Tibial artery (tissue), 4 donors: ENCODE data around the gene CCR6.

Source experiments
- DNase-seq, 2 donors: peaks; one replicate each; pipeline ENCODE4 v3.0.0-alpha.2; 2019
- H3K27ac ChIP-seq, 2 donors: fragments of 200-600 bp; sonication (generic) in 1 of 2; 1 replicate in 1 of 2; 2 replicates in 1 of 2; pipeline ENCODE4 v1.5.1; 2018 to 2019; ENCODE audit warnings: mild to moderate bottlenecking in 1 of 2
- H3K27me3 ChIP-seq, 2 donors: fragments of 200-600 bp; sonication (generic) in 1 of 2; one replicate each; pipeline versions ENCODE4 v1.5.1 to v1.6.0; 2016 to 2019
- H3K36me3 ChIP-seq, 3 donors: fragments of 200-600 bp; sonication (generic) in 2 of 3; one replicate each; pipeline ENCODE4 v1.5.1; 2016 to 2019; ENCODE audit warnings: mild to moderate bottlenecking in 2 of 3
- H3K4me1 ChIP-seq, 4 donors: fragments of 200-600 bp; sonication (generic) in 2 of 4; 1 replicate in 3 of 4; 2 replicates in 1 of 4; pipeline ENCODE4 v1.5.1; 2016 to 2019
- H3K4me3 ChIP-seq, 2 donors: fragments of 200-600 bp; sonication (generic) in 1 of 2; 1 replicate in 1 of 2; 2 replicates in 1 of 2; pipeline ENCODE4 v1.5.1; 2018 to 2019; ENCODE audit warnings: mild to moderate bottlenecking in 2 of 2
- H3K9me3 ChIP-seq, 3 donors: fragments of 200-600 bp; sonication (generic) in 1 of 3; one replicate each; pipeline ENCODE4 v1.5.1; 2016 to 2019
- CTCF ChIP-seq, 2 experiments: fragments of 200-600 bp in 1 of 2; fragments of 450-650 bp in 1 of 2; IDR thresholded peaks; one replicate each; pipeline ENCODE4 v1.5.1; 2017 to 2019; ENCODE audit warnings: antibody characterized with exemption in 2 of 2, mild to moderate bottlenecking in 1 of 2, moderate library complexity in 1 of 2
- intact Hi-C: fragments of 100-400 bp; cut with DNase I; formaldehyde crosslinking; loops from one replicate; pipeline ENCODE4 v1.15.0; 2023; ENCODE audit warnings: low total_unique reads

The CCR6 gene

DNA sequence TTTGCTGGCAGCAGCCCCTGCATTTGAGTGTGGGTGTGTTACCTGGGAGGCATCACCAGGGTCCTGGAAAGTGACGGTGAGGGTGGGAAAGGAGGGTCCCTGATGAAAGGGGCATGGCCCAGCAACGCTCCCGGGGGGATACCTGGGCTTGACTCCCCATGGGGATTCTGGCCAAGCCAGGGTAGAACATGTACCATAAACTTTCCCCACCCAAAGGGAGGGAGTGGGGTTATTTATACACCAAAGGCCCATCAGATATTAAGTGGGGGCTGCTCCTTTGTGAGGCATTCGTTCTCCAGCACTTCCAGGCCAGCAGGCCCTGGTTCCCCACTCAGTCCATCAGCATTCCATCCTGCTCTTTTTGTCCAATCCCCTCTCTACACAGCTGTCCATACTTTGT, 20.6 kb upstream of the CCR6 start:
- intact Hi-C loops, result no loop called here
- Histone ChIP-seq H3K9me3 (no peaks in the 10 kb centered on the region), H3K4me1 (no peaks in the 10 kb centered on the region), H3K4me3 (no peak overlapping the region), H3K27me3 (no peaks in the 10 kb centered on the region), H3K27ac (no peak overlapping the region), H3K36me3 (no peaks in the 10 kb centered on the region)
- no peak for DNase-seq
- TF ChIP-seq CTCF (IDR thresholded peaks at IDR 0.05), result no peak

GRCh38 chr6:167103041-167103891, 19.6 kb upstream of the CCR6 start:
- TF ChIP-seq CTCF (IDR thresholded peaks at IDR 0.05), result no peak
- H3K27ac ChIP-seq, result no peak overlapping the region

DNA sequence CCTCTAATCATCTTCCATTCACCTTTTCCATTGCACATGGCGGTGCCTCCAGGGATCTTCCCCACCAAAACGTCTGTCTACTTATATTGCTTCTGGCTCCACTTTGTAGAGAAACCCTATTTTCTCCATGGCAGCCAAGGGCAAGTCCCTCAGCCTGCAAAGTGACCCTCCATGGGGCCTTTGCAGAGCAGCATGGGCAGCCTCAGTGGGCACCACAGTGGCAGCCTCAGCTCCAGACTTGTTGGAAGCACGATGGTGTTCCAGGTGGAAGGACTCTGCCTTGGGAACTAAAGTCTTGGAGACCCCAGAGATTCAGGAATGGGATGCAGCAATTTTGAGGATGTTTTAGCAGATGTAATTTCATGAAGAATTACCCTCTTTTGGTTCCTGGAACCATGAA, 18.5 kb upstream of the CCR6 start:
- H3K4me1 ChIP-seq, result no peaks in the 10 kb centered on the region
- DNase-seq, result no peak
- no peak for TF ChIP-seq CTCF (IDR thresholded peaks at IDR 0.05)
- H3K36me3 ChIP-seq, result no peaks in the 10 kb centered on the region
- intact Hi-C loops, result no loop called here
- no peaks in the 10 kb centered on the region for H3K27me3 ChIP-seq
- no peaks in the 10 kb centered on the region for H3K9me3 ChIP-seq
- no peak overlapping the region for H3K4me3 ChIP-seq
- no peak overlapping the region for H3K27ac ChIP-seq

More at GRCh38 chr6:167103041-167103891, 19.6 kb upstream of the CCR6 start:
- H3K4me1 ChIP-seq, result no peaks in the 10 kb centered on the region
- intact Hi-C loops, result no loop called here
- no peak overlapping the region for H3K4me3 ChIP-seq
- H3K36me3 ChIP-seq, result no peaks in the 10 kb centered on the region
- no peaks in the 10 kb centered on the region for H3K9me3 ChIP-seq
- DNase-seq, result no peak
- no peaks in the 10 kb centered on the region for H3K27me3 ChIP-seq

DNA sequence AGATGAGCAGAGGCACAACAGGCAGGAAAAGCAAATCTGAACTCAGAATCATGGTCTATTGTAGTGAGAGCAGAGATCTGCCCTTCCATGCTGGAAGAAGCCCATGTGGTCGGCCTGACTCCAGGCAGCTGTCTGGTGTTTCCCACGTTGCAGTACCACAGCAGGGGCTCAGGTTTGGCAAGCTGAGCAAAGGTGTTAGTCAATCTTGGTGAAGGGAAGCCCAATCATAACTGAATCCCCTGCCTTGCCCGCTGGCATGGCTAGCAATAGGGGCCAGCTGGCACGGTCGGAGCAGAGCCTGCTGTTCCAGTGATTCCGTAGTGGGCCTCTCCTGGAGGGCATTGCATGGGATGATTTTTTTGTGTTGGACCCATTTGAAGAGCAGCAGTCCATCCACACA, 17.8 kb upstream of the CCR6 start:
- Histone ChIP-seq H3K36me3 (no peaks in the 10 kb centered on the region), H3K4me1 (no peaks in the 10 kb centered on the region), H3K4me3 (no peak overlapping the region), H3K9me3 (no peaks in the 10 kb centered on the region), H3K27me3 (no peaks in the 10 kb centered on the region), H3K27ac (no peak overlapping the region)
- TF ChIP-seq CTCF (IDR thresholded peaks at IDR 0.05), result no peak
- intact Hi-C loops, result no loop called here
- no peak for DNase-seq

- H3K9me3 ChIP-seq, result no peaks in the 10 kb centered on the region
- intact Hi-C loops, result no loop called here
- TF ChIP-seq CTCF (IDR thresholded peaks at IDR 0.05), result no peak
Measured at GRCh38 chr6:167106406-167106805, 16.5 kb upstream of the CCR6 start.

More at GRCh38 chr6:167106406-167106805, 16.5 kb upstream of the CCR6 start:
- H3K4me1 ChIP-seq, result no peaks in the 10 kb centered on the region
- no peaks in the 10 kb centered on the region for H3K27me3 ChIP-seq
- H3K36me3 ChIP-seq, result no peaks in the 10 kb centered on the region
- DNase-seq, result no peak
- H3K4me3 ChIP-seq, result no peak overlapping the region
- H3K27ac ChIP-seq, result no peak overlapping the region
